ENCODE results near the gene IMMP2L. TPM values are rescaled to one million over a fixed set of nuclear protein-coding genes. Genes with fewer than 3 reads are reported as not detected.

The IMMP2L gene
- total and polyA plus RNA-seq, 2 of the 8 experiments (the other 6 are each of a cell fraction or from before 2014, with no cell fraction given): 2.3 to 10.1 TPM

DNA sequence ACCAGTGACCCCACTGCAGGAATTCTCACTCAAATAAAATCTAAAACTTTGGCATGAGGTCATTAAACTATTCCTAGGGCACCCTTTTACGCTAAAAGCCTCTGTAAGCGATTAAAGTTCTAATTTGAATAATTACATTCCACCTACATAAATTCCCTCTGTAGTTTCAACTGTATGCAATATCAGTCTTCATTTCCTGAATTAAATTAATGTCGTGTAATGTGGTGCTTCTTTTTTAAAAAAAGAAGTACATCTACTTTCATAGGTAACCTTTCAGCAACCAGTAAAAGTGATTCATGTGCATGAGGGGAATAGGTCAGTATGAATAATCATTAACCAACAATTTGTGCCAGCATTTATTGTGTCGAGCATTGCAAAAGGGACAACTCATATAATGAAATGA, 44.7 kb downstream of the IMMP2L start (continued):
- TF ChIP-seq, protein P1, sequence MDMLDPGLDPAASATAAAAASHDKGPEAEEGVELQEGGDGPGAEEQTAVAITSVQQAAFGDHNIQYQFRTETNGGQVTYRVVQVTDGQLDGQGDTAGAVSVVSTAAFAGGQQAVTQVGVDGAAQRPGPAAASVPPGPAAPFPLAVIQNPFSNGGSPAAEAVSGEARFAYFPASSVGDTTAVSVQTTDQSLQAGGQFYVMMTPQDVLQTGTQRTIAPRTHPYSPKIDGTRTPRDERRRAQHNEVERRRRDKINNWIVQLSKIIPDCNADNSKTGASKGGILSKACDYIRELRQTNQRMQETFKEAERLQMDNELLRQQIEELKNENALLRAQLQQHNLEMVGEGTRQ (IDR thresholded peaks at IDR 0.05; ENCODE audit: low read length): no peak
- TF ChIP-seq KDM5A (IDR thresholded peaks at IDR 0.05; ENCODE audit: low read length) (no peak), CHD1 (IDR thresholded peaks at IDR 0.05; ENCODE audit: low read depth, low read length) (no peak), EP300 (IDR thresholded peaks at IDR 0.05; ENCODE audit: borderline replicate concordance in 1 of 2, low read depth in 2 of 2, low read length in 2 of 2) (no peak)

Measured in H1 (cell line).